H1 (cell line): ENCODE results near the gene CASP3. TPM values are rescaled to one million over a fixed set of nuclear protein-coding genes. Genes with fewer than 3 reads are reported as not detected.

ENCODE experiments used
- CTCF ChIA-PET: fragments of 300-600 bp; sonication (Branson Sonifier 250); formaldehyde crosslinking; loops from one replicate; lab custom pipeline; 2021; ENCODE audit not compliant: partially characterized antibody; lab: Charles Lee
- POLR2A ChIA-PET: fragments of 300-600 bp; sonication (Branson Sonifier 250); formaldehyde crosslinking; loops from one replicate; lab custom pipeline; 2021; ENCODE audit warnings: inconsistent platforms; ENCODE audit not compliant: partially characterized antibody; lab: Charles Lee
- DNase-seq, 2 experiments: peaks; one replicate each; pipeline versions ENCODE4 v3.0.0 to v3.0.0-alpha.2; 2010 to 2022; ENCODE audit warnings: low spot score in 2 of 2, low read depth in 1 of 2, mixed read lengths in 1 of 2
- FAIRE-seq: peaks from 2 replicates; lab custom pipeline; 2011; peaks lifted over from hg19 to GRCh38; lab: Jason Lieb, UNC
- H2AFZ ChIP-seq: 2 replicates; pipeline ENCODE4 v1.8.1; 2012; ENCODE audit warnings: low read length, inconsistent platforms
- H2AK5ac ChIP-seq: 2 replicates; pipeline ENCODE4 v1.6.1; 2013; ENCODE audit warnings: low read depth, low read length
- H2BK120ac ChIP-seq: replicated peaks from 2 replicates; pipeline ENCODE3; 2013; ENCODE audit warnings: low read depth, low read length, inconsistent platforms
- H2BK12ac ChIP-seq: 2 replicates; pipeline ENCODE4 v1.6.1; 2013; ENCODE audit warnings: low read depth, low read length
- H2BK15ac ChIP-seq: 2 replicates; pipeline ENCODE4 v1.6.1; 2013; ENCODE audit warnings: low read length
- H2BK20ac ChIP-seq: 2 replicates; pipeline ENCODE4 v1.6.1; 2013; ENCODE audit warnings: low read length
- H2BK5ac ChIP-seq: 2 replicates; pipeline ENCODE4 v1.6.1; 2013; ENCODE audit warnings: low read depth, low read length
- H3K14ac ChIP-seq: 2 replicates; pipeline ENCODE4 v1.6.1; 2013; ENCODE audit warnings: inconsistent platforms; ENCODE audit not compliant: insufficient read length
- H3K18ac ChIP-seq: 2 replicates; pipeline ENCODE4 v1.6.1; 2013; ENCODE audit warnings: low read length; ENCODE audit errors: extremely low read depth
- H3K23ac ChIP-seq: 2 replicates; pipeline ENCODE4 v1.6.1; 2013; ENCODE audit warnings: inconsistent platforms; ENCODE audit not compliant: insufficient read length
- H3K23me2 ChIP-seq: 2 replicates; pipeline ENCODE4 v1.6.1; 2013; ENCODE audit warnings: low read depth, low read length
- H3K27ac ChIP-seq: 2 replicates; pipeline ENCODE4 v1.6.1; 2011; ENCODE audit warnings: low read depth, low read length, inconsistent platforms
- H3K27me3 ChIP-seq, 4 experiments: replicated peaks in 1 of 4; 1 replicate in 1 of 4; 2 replicates in 3 of 4; pipeline versions ENCODE4 v1.6.1 to v1.8.1; 2011 to 2013; ENCODE audit warnings: low read length in 3 of 4, mild to moderate bottlenecking in 3 of 4, inconsistent platforms in 2 of 4, mixed read lengths in 2 of 4, moderate library complexity in 1 of 4; ENCODE audit not compliant: control insufficient read depth in 3 of 4, insufficient read depth in 3 of 4; ENCODE audit errors: extremely low read depth in 1 of 4
- H3K36me3 ChIP-seq, 4 experiments: 2 replicates each; pipeline versions ENCODE4 v1.6.1 to v1.8.1; 2011 to 2013; ENCODE audit warnings: mild to moderate bottlenecking in 4 of 4, low read length in 3 of 4, moderate library complexity in 2 of 4, control low read depth in 1 of 4, inconsistent platforms in 1 of 4; ENCODE audit not compliant: insufficient read depth in 4 of 4, control insufficient read depth in 2 of 4
- H3K4ac ChIP-seq: replicated peaks from 2 replicates; pipeline ENCODE3; 2013; ENCODE audit warnings: low read length, low read depth, mixed read lengths, inconsistent platforms; ENCODE audit not compliant: insufficient read length
- H3K4me1 ChIP-seq, 4 experiments: replicated peaks in 1 of 4; 1 replicate in 1 of 4; 2 replicates in 3 of 4; pipeline versions ENCODE4 v1.6.1 to v1.8.1; 2011 to 2013; ENCODE audit warnings: low read length in 3 of 4, inconsistent platforms in 2 of 4, mixed read lengths in 1 of 4; ENCODE audit not compliant: insufficient read depth in 4 of 4, control insufficient read depth in 3 of 4
- H3K4me2 ChIP-seq, 2 experiments: 2 replicates each; pipeline versions ENCODE4 v1.6.1 to v1.8.1; 2011 to 2013; ENCODE audit warnings: low read depth in 2 of 2, low read length in 2 of 2, control low read depth in 1 of 2, inconsistent platforms in 1 of 2, mild to moderate bottlenecking in 1 of 2; ENCODE audit not compliant: insufficient read depth in 1 of 2
- H3K4me3 ChIP-seq, 4 experiments: fragments of 200-600, 300-600 bp in 1 of 4; sonication (generic), shearing (Covaris generic), sonication (Bioruptor Twin) in 1 of 4; 2 replicates each; pipeline versions ENCODE4 v1.5.1 to v1.8.1; 2011 to 2016; ENCODE audit warnings: low read length in 4 of 4, low read depth in 3 of 4, control low read depth in 2 of 4, inconsistent platforms in 2 of 4, mild to moderate bottlenecking in 2 of 4, mixed read lengths in 1 of 4, moderate library complexity in 1 of 4; ENCODE audit not compliant: insufficient read depth in 2 of 4; ENCODE audit errors: extremely low read depth in 1 of 4
- H3K56ac ChIP-seq: replicated peaks from 2 replicates; pipeline ENCODE3; 2013; ENCODE audit warnings: low read depth, mild to moderate bottlenecking, mixed read lengths, low read length, inconsistent platforms; ENCODE audit not compliant: insufficient read length
- H3K79me1 ChIP-seq: 2 replicates; pipeline ENCODE4 v1.6.1; 2013; ENCODE audit warnings: low read depth, low read length, control low read depth
- H3K79me2 ChIP-seq, 2 experiments: 2 replicates each; pipeline versions ENCODE4 v1.6.1 to v1.8.1; 2012 to 2013; ENCODE audit warnings: low read length in 2 of 2, mild to moderate bottlenecking in 2 of 2, inconsistent platforms in 1 of 2; ENCODE audit not compliant: insufficient read depth in 2 of 2, control insufficient read depth in 1 of 2
- H3K9ac ChIP-seq, 4 experiments: replicated peaks in 1 of 4; 1 replicate in 1 of 4; 2 replicates in 3 of 4; pipeline versions ENCODE4 v1.6.1 to v1.8.1; 2011 to 2013; ENCODE audit warnings: low read depth in 3 of 4, low read length in 3 of 4, control low read depth in 2 of 4, mild to moderate bottlenecking in 2 of 4, moderate library complexity in 2 of 4, inconsistent platforms in 1 of 4; ENCODE audit errors: extremely low read depth in 1 of 4
- H3K9me3 ChIP-seq, 2 experiments: 2 replicates each; pipeline versions ENCODE4 v1.6.1 to v1.8.1; 2012 to 2013; ENCODE audit warnings: mild to moderate bottlenecking in 2 of 2, moderate library complexity in 2 of 2, control low read depth in 1 of 2, inconsistent platforms in 1 of 2, low read depth in 1 of 2, low read length in 1 of 2, mixed read lengths in 1 of 2; ENCODE audit not compliant: insufficient read depth in 2 of 2
- H4K20me1 ChIP-seq, 2 experiments: replicated peaks in 1 of 2; 2 replicates each; pipeline versions ENCODE3 to v1.8.1; 2011 to 2013; ENCODE audit warnings: inconsistent platforms in 2 of 2, low read length in 2 of 2, mild to moderate bottlenecking in 1 of 2; ENCODE audit not compliant: insufficient read depth in 2 of 2, control insufficient read depth in 1 of 2
- H4K5ac ChIP-seq: 2 replicates; pipeline ENCODE4 v1.6.1; 2013; ENCODE audit warnings: low read length, low read depth, mixed read lengths, inconsistent platforms; ENCODE audit not compliant: insufficient read length
- H4K8ac ChIP-seq: 2 replicates; pipeline ENCODE4 v1.8.0; 2013; ENCODE audit warnings: mild to moderate bottlenecking, moderate library complexity, low read length, inconsistent platforms; ENCODE audit not compliant: insufficient read depth; ENCODE audit errors: extremely low read depth
- H4K91ac ChIP-seq: replicated peaks from 2 replicates; pipeline ENCODE3; 2013; ENCODE audit warnings: low read length, mixed read lengths, inconsistent platforms; ENCODE audit not compliant: insufficient read length
- SP4 ChIP-seq: IDR thresholded peaks from 2 replicates; pipeline ENCODE4 v1.6.1; 2012; ENCODE audit warnings: low read length, inconsistent platforms
- WGBS, 2 experiments: shearing (Covaris generic) in 1 of 2; methylation state at CpG; one replicate each; pipeline versions ENCODE4 v1.1.6 to v1.1.7; 2013 to 2015; ENCODE audit warnings: low lambda C conversion rate in 2 of 2, mixed read lengths in 2 of 2, inconsistent platforms in 1 of 2, low coverage in 1 of 2, missing lambda C conversion rate in 1 of 2; ENCODE audit not compliant: insufficient replicate concordance in 2 of 2, insufficient coverage in 1 of 2, insufficient read length in 1 of 2; ENCODE audit errors: extremely low coverage in 1 of 2, missing lambda C conversion rate in 1 of 2; 5-methylcytosine and 5-hydroxymethylcytosine counted together
- polyA plus RNA-seq, 7 experiments: library from polyadenylated mRNA; depleted of rRNA in 3 of 7; stranded (reverse) in 5 of 7; unstranded in 2 of 7; fragments of >200 nt in 5 of 7; fragments of 200-250 nt in 2 of 7; gene quantifications; 1 replicate in 5 of 7; 2 replicates in 1 of 7; 4 replicates in 1 of 7; pipeline versions ENCODE4 v1.2.1 to v1.2.3, GENCODE V29; 2011 to 2013; ENCODE audit warnings: missing spikeins in 2 of 7, mixed read lengths in 2 of 7
- total RNA-seq: library from RNA; stranded (reverse); fragmentation: NEBNext Ultra II Directional; extraction: Animal tissue kit (Norgen Biotek cat#: 25700); gene quantifications from 2 replicates; pipeline ENCODE4 v1.2.1, GENCODE V29; 2021

Gene CASP3
- total and polyA plus RNA-seq, 2 of the 8 experiments (the other 6 are each of a cell fraction or from before 2014, with no cell fraction given), result 27.8 to 82.5 TPM

- no peaks in the 10 kb centered on the region for H3K36me3 ChIP-seq
- no peak overlapping the region for H3K56ac ChIP-seq
- H3K79me1 ChIP-seq, result no peaks in the 10 kb centered on the region
- no peaks in the 10 kb centered on the region for H4K20me1 ChIP-seq
- H3K23ac ChIP-seq, result no peak overlapping the region
- peaks cover 0 to 9% (median 6%) of the 10 kb centered on the region in 4 experiments; a peak in 6 of 7 replicates for H3K4me1 ChIP-seq
- no peak overlapping the region for H2AK5ac ChIP-seq
- H3K79me2 ChIP-seq, result no peaks in the 10 kb centered on the region
- DNase-seq (no peak), FAIRE-seq (no peak)
- 88% methylated on average over 11 of the region's 11 CpGs; no CpG with 5 or more reads in 1 of the 2 experiments for WGBS, 2 experiments
- no peak overlapping the region for H3K27ac ChIP-seq
- H3K18ac ChIP-seq, result no peak overlapping the region
- CTCF ChIA-PET, result no interaction called here
- H3K9ac ChIP-seq, result no peak overlapping the region; a peak in 1 of 7 replicates
- no peak overlapping the region for H4K5ac ChIP-seq
- H2BK20ac ChIP-seq, result no peak overlapping the region
- no peak overlapping the region for H2BK120ac ChIP-seq
- H2BK15ac ChIP-seq, result no peak overlapping the region
- H2AFZ ChIP-seq, result no peak overlapping the region
- POLR2A ChIA-PET, result interaction anchor here (1.0 to 1.7 kb wide), 2 partner anchors 10 to 24 kb away, joined by 3 to 4 read pairs; no protein-coding TSS in a partner anchor
- peak overlapping the region; percentile 13 for H3K4ac ChIP-seq
- H3K27me3 ChIP-seq, result no peaks in the 10 kb centered on the region
- H3K9me3 ChIP-seq, result peaks cover 3 to 7% of the 10 kb centered on the region in 2 experiments; a peak in 1 of 4 replicates
- H3K4me3 ChIP-seq, result no peak overlapping the region
- H3K4me2 ChIP-seq, result no peak overlapping the region
- no peak overlapping the region for H3K14ac ChIP-seq
- H2BK12ac ChIP-seq, result no peak overlapping the region
- H4K91ac ChIP-seq, result no peak overlapping the region
- peaks cover 3% of the 10 kb centered on the region; the same call in 1 of the 2 replicates for H3K23me2 ChIP-seq
- H4K8ac ChIP-seq, result no peak overlapping the region
- no peak for TF ChIP-seq SP4
- 0 out of 2 replicates have a peak overlapping the region, but pooled peaks have one; percentile 32 for H2BK5ac ChIP-seq
Measured at GRCh38 chr4:184620212-184620867, 28.9 kb downstream of the CASP3 start.
